Spleen (tissue), 11 donors: Measurements from ENCODE around the gene SLC2A2. TPM values are rescaled to one million over a fixed set of nuclear protein-coding genes. Genes with fewer than 3 reads are reported as not detected.

Experiments
- DNase-seq: peaks from one replicate; pipeline ENCODE4 v3.0.0-alpha.2; 2020
- H3K27ac ChIP-seq, 8 donors: fragments of 200-600 bp; sonication (generic) in 7 of 8; 1 replicate in 4 of 8; 2 replicates in 4 of 8; pipeline versions ENCODE4 v1.5.0 to v1.8.0; 2016 to 2021; ENCODE audit warnings: inconsistent platforms in 4 of 8, mild to moderate bottlenecking in 4 of 8, moderate library complexity in 1 of 8
- H3K27me3 ChIP-seq, 7 donors: fragments of 200-600 bp; sonication (generic) in 6 of 7; replicated peaks in 1 of 7; 1 replicate in 4 of 7; 2 replicates in 3 of 7; pipeline versions ENCODE4 v1.5.0 to v1.8.0; 2016 to 2021; ENCODE audit warnings: inconsistent platforms in 3 of 7, mild to moderate bottlenecking in 1 of 7
- H3K36me3 ChIP-seq, 6 donors: fragments of 200-600 bp; sonication (generic) in 5 of 6; 1 replicate in 4 of 6; 2 replicates in 2 of 6; pipeline versions ENCODE4 v1.5.0 to v1.8.0; 2016 to 2021; ENCODE audit warnings: inconsistent platforms in 2 of 6
- H3K4me1 ChIP-seq, 6 donors: fragments of 200-600 bp; sonication (generic) in 5 of 6; 1 replicate in 3 of 6; 2 replicates in 3 of 6; pipeline versions ENCODE4 v1.5.0 to v1.8.0; 2016 to 2021; ENCODE audit warnings: inconsistent platforms in 3 of 6
- H3K4me3 ChIP-seq, 8 donors: fragments of 200-600 bp; sonication (generic) in 7 of 8; 1 replicate in 4 of 8; 2 replicates in 4 of 8; pipeline versions ENCODE4 v1.5.0 to v1.8.0; 2016 to 2021; ENCODE audit warnings: inconsistent platforms in 4 of 8, mild to moderate bottlenecking in 4 of 8, moderate library complexity in 2 of 8
- H3K9me3 ChIP-seq, 8 donors: fragments of 200-600 bp; sonication (generic) in 7 of 8; 1 replicate in 4 of 8; 2 replicates in 4 of 8; pipeline versions ENCODE4 v1.5.0 to v1.8.0; 2016 to 2021; ENCODE audit warnings: inconsistent platforms in 4 of 8
- POLR2A ChIP-seq, 3 donors: fragments of 450-650 bp; IDR thresholded peaks; one replicate each; pipeline ENCODE4 v1.5.1; 2017; ENCODE audit warnings: antibody characterized with exemption in 3 of 3, mild to moderate bottlenecking in 1 of 3
- POLR2AphosphoS5 ChIP-seq, 3 donors: sonication (generic); formaldehyde crosslinking; IDR thresholded peaks; one replicate each; pipeline ENCODE4 v1.5.1; 2017; ENCODE audit warnings: antibody characterized with exemption in 3 of 3
- WGBS, 5 donors: extraction: QIAGEN DNeasy Blood & Tissue Kit in 3 of 5; methylation state at CpG; one replicate each; pipeline versions ENCODE4 v1.1.5 to v1.1.7; 2013 to 2018; 5-methylcytosine and 5-hydroxymethylcytosine counted together
- intact Hi-C: fragments of 100-400 bp; cut with DNase I; formaldehyde crosslinking; loops from one replicate; pipeline ENCODE4 v1.15.0; 2023; ENCODE audit warnings: low total_unique reads
- polyA plus RNA-seq, 3 donors: library from polyadenylated mRNA; stranded (reverse); fragments of 200-250 nt; gene quantifications; one replicate each; pipeline ENCODE4 v1.2.1, GENCODE V29; 2013
- total RNA-seq, 7 donors: library from RNA; depleted of rRNA in 3 of 7; stranded (reverse); fragments of >200 nt in 3 of 7; fragmentation: NEBNext Ultra II Directional in 4 of 7; extraction: Animal tissue kit (Norgen Biotek cat#: 25700) in 4 of 7; gene quantifications; one replicate each; pipeline versions ENCODE4 v1.1.0 to v1.2.1, GENCODE V29; 2016 to 2021
- TF ChIP-seq, protein P1 (sequence below), 11 experiments: fragments of 200-600 bp in 7 of 11; fragments of 450-650 bp in 4 of 11; sonication (generic) in 4 of 11; IDR thresholded peaks in 8 of 11; conservative IDR thresholded peaks in 3 of 11; 1 replicate in 7 of 11; 2 replicates in 4 of 11; pipeline versions ENCODE4 v1.4.0 to v1.8.0; 2016 to 2021; ENCODE audit warnings: antibody characterized with exemption in 11 of 11, inconsistent platforms in 4 of 11, mild to moderate bottlenecking in 1 of 11
- donor health status: healthy with polysubstance abuse.
- donor health status: DM: no; HTN: no; CAD: no; lungs with moderate emphysema.
- donor health status: DM: no; HTN: no; CAD: no.
- donor health status: Bipolar disorder and iron deficiency.
- donor health status: healthy.
- donor health status: DM: no; HTN: no; CAD: no.
- donor health status: DM: yes; HTN: yes; CAD: no.

The SLC2A2 gene
- total and polyA plus RNA-seq, 10 donors: not detected

DNA sequence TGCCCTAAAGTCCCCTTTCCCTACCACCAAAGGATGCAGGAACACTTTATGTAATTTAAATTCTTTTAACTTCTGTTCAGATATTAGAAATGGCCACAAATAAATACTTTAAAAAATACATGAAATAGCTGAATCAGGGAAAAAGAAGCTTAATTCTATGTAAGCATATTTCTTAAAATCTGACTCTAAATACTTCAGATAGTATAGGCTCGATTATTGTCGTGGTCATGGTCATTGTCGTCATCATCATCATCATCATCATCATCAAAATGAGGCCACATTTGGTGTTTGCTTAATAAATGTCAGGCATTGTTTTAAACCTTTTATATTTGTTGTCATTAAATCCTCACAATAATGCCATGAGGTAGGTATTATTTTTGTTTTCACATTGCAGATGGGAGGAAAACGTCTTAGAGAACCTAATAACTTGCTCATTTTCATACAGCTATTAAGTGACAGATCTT lies 14.6 kb downstream of the SLC2A2 start:
- H3K9me3 ChIP-seq: no peaks in the 10 kb centered on the region
- no peaks in the 10 kb centered on the region for H3K36me3 ChIP-seq
- no peak for DNase-seq
- TF ChIP-seq, protein P1, sequence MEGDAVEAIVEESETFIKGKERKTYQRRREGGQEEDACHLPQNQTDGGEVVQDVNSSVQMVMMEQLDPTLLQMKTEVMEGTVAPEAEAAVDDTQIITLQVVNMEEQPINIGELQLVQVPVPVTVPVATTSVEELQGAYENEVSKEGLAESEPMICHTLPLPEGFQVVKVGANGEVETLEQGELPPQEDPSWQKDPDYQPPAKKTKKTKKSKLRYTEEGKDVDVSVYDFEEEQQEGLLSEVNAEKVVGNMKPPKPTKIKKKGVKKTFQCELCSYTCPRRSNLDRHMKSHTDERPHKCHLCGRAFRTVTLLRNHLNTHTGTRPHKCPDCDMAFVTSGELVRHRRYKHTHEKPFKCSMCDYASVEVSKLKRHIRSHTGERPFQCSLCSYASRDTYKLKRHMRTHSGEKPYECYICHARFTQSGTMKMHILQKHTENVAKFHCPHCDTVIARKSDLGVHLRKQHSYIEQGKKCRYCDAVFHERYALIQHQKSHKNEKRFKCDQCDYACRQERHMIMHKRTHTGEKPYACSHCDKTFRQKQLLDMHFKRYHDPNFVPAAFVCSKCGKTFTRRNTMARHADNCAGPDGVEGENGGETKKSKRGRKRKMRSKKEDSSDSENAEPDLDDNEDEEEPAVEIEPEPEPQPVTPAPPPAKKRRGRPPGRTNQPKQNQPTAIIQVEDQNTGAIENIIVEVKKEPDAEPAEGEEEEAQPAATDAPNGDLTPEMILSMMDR (IDR thresholded peaks at IDR 0.05 in 8 of 11, conservative IDR thresholded peaks at IDR 0.05 in 3 of 11): no peak
- TF ChIP-seq POLR2A (IDR thresholded peaks at IDR 0.05) (no peak), POLR2AphosphoS5 (IDR thresholded peaks at IDR 0.05) (no peak)
- H3K27me3 ChIP-seq: no peaks in the 10 kb centered on the region
- no peak overlapping the region for H3K27ac ChIP-seq
- H3K4me1 ChIP-seq: no peaks in the 10 kb centered on the region
- H3K4me3 ChIP-seq: no peak overlapping the region
- WGBS, 5 donors: 80 to 95% (median 87%) methylated on average over 4 of the region's 4 CpGs
- intact Hi-C loops: no loop called here

DNA sequence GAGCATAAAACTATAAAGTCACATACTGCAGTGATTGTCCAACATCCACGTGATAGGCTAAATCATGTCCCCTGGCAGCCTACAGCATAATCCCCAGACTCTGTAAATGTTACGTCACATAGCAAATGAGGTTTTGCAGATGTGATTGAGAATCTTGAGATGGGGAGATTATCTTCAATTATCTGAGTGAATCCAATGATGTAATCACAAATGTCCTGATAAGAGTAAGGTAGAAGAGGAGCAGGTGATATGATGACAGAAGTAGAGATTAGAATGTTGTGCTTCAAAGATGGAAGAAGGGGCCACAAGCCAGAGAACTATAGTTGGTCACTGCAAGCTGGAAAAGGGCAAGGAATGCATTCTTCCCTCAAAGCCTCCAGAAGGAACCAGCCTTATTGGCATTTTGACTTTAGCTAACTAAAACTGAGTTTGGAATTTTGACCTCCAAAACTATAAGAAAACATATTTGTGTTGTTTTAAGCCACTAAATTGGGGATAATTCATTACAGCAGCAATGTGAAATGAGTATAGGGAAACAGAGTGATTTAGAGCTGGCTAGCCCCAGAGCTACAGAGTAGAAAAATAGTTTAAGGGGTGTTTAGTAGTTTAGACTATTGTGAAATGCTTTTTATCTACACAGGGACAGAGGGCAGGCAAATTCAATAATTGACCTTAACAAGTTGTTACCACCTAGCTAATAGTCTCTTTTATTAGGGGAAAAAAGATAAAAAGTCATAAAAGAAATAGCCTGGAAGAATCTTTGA lies 15.2 kb downstream of the SLC2A2 start:
- 76 to 92% (median 85%) methylated on average over 2 of the region's 2 CpGs for WGBS, 5 donors

DNA sequence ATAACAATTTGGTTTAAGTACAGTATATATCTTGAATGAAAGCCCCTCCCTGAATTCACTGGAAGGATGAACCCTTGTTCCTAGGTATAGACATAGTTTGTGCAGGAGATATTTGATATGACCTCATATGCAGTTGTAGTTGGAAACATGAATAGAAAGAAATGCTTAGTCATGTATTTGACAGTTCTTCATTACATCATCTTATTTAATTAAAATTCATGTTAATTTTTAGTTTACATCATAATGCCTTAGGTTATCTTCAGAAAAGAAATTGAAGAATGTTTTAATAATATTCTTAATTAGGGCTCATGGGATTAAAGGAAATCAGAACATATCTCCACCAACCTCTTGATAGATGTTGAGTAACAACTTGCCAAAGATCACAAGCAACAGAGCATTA lies 19.2 kb downstream of the SLC2A2 start:
- H3K27me3 ChIP-seq: no peaks in the 10 kb centered on the region
- no peaks in the 10 kb centered on the region for H3K36me3 ChIP-seq
- intact Hi-C loops: no loop called here
- H3K4me1 ChIP-seq: no peaks in the 10 kb centered on the region
- no peaks in the 10 kb centered on the region for H3K9me3 ChIP-seq
- TF ChIP-seq, protein P1 (IDR thresholded peaks at IDR 0.05 in 8 of 11, conservative IDR thresholded peaks at IDR 0.05 in 3 of 11): no peak
- TF ChIP-seq POLR2A (IDR thresholded peaks at IDR 0.05) (no peak), POLR2AphosphoS5 (IDR thresholded peaks at IDR 0.05) (no peak)
- no peak for DNase-seq
- no peak overlapping the region for H3K4me3 ChIP-seq
- H3K27ac ChIP-seq: no peak overlapping the region

More for the DNA sequence above, 15.2 kb downstream of the SLC2A2 start:
- no peaks in the 10 kb centered on the region for H3K27me3 ChIP-seq
- H3K36me3 ChIP-seq: no peaks in the 10 kb centered on the region
- no peaks in the 10 kb centered on the region for H3K9me3 ChIP-seq
- H3K4me1 ChIP-seq: no peaks in the 10 kb centered on the region
- no peak overlapping the region for H3K27ac ChIP-seq
- intact Hi-C loops: no loop called here
- no peak for DNase-seq
- TF ChIP-seq, protein P1 (IDR thresholded peaks at IDR 0.05 in 8 of 11, conservative IDR thresholded peaks at IDR 0.05 in 3 of 11): no peak
- no peak for TF ChIP-seq POLR2AphosphoS5 (IDR thresholded peaks at IDR 0.05)
- TF ChIP-seq POLR2A (IDR thresholded peaks at IDR 0.05): no peak
- no peak overlapping the region for H3K4me3 ChIP-seq

DNA sequence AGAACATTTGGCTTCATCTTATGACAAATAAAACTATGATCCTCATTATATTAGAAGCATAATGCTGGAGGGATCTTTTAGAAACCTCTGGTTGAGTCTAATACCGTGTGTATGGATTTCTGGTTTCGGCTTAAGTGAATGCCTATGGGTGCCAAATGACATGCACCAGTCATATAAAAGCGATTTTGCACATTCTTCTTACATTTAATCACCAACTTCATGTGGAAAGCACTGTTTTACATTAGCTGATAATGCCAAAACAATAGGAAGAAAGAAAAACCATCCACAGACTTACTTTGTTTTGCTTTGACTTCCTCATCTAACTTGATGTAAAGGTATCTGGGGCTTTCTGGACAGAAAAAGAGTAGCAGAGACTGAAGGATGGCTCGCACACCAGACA lies 20.9 kb downstream of the SLC2A2 start:
- no peak overlapping the region for H3K4me3 ChIP-seq

More for the DNA sequence above, 20.9 kb downstream of the SLC2A2 start:
- no peak for DNase-seq
- H3K27me3 ChIP-seq: no peaks in the 10 kb centered on the region
- H3K9me3 ChIP-seq: no peaks in the 10 kb centered on the region
- H3K4me1 ChIP-seq: no peaks in the 10 kb centered on the region
- H3K27ac ChIP-seq: no peak overlapping the region
- TF ChIP-seq, protein P1 (IDR thresholded peaks at IDR 0.05 in 8 of 11, conservative IDR thresholded peaks at IDR 0.05 in 3 of 11): no peak
- TF ChIP-seq POLR2AphosphoS5 (IDR thresholded peaks at IDR 0.05) (no peak), POLR2A (IDR thresholded peaks at IDR 0.05) (no peak)
- intact Hi-C loops: no loop called here
- WGBS, 5 donors: 85 to 90% (median 90%) methylated on average over 4 of the region's 4 CpGs
- no peaks in the 10 kb centered on the region for H3K36me3 ChIP-seq
